Left renal pelvis (tissue), 4 donors: Measurements from ENCODE around the gene GPR156. TPM values are rescaled to one million over a fixed set of nuclear protein-coding genes. Genes with fewer than 3 reads are reported as not detected.

Experiments
- DNase-seq, 4 donors: peaks; one replicate each; pipeline ENCODE4 v3.0.0-alpha.2; 2013; ENCODE audit warnings: low read depth in 4 of 4, low spot score in 3 of 4
- polyA plus RNA-seq, 4 donors: library from polyadenylated mRNA; unstranded; fragments of 120-200 nt; gene quantifications; one replicate each; pipeline ENCODE4 v1.2.1, GENCODE V29; 2013; ENCODE audit not compliant: insufficient read length in 4 of 4

The GPR156 gene
- polyA plus RNA-seq, 4 donors, result 1.6 to 3.3 (median 2.7) TPM

GRCh38 chr3:120137548-120137947 lies 147.5 kb downstream of the GPR156 start:
- DNase-seq, result no peak

- no peak for DNase-seq
Observed at GRCh38 chr3:120130656-120131055, 154.4 kb downstream of the GPR156 start.

GRCh38 chr3:120129718-120130513 lies 155.1 kb downstream of the GPR156 start:
- no peak for DNase-seq

GRCh38 chr3:120129051-120129450 lies 156.0 kb downstream of the GPR156 start:
- no peak for DNase-seq

- no peak for DNase-seq
Observed at GRCh38 chr3:120125992-120126391, 159.0 kb downstream of the GPR156 start.

GRCh38 chr3:120119846-120120510 lies 165.0 kb downstream of the GPR156 start:
- no peak for DNase-seq

Other genes with a start within 250 kb of the GPR156 start
- gene GSK3B, start 190.8 kb downstream of the GPR156 start, polyA plus RNA-seq, result 10 to 100 TPM; 39.7 to 52.7 (median 43.6) TPM
- gene LRRC58, start 64.1 kb upstream of the GPR156 start, polyA plus RNA-seq, result 10 to 100 TPM; 32.5 to 37.4 (median 36.6) TPM
- 1,000 to 10,000 TPM in 1 of 4 donors, 100 to 1,000 TPM in 3; 432 to 1,602 (median 601) TPM for gene FSTL1, start 165.8 kb upstream of the GPR156 start, polyA plus RNA-seq